ENCODE measurements around the gene CNTLN. TPM values are rescaled to one million over a fixed set of nuclear protein-coding genes. Genes with fewer than 3 reads are reported as not detected.

Gene CNTLN
- total RNA-seq, 1 experiment from 2014 or later = 15.0 TPM

DNA sequence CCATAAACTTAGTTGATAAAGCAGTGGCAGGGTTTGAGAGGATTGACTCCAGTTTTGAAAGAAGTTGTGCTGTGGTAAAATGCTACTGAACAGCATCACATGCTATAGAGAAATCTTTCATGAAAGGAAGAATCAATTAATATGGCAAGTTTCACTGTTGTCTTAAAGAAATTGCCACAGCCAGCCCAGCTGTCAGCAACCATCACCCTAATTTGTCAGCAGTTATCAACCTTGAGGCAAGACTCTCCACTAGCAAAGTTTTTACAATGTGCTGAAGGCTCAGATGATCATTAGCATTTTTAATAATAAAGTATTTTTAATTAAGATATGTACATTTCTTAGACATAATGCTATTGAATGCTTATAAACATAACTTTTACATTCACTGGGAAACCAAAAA, 343.0 kb downstream of the CNTLN start:
- Histone ChIP-seq H3K56ac (ENCODE audit: insufficient read length, low read depth, low read length) (no peak overlapping the region), H2BK15ac (ENCODE audit: low read depth, low read length) (no peak overlapping the region), H3K4me2 (ENCODE audit: insufficient read depth, insufficient read length, low read length) (no peak overlapping the region), H3K18ac (ENCODE audit: insufficient read length, low read depth, low read length) (no peak overlapping the region), H4K8ac (replicated peaks; ENCODE audit: insufficient read length, low read depth, low read length) (no peak overlapping the region), H2BK12ac (ENCODE audit: insufficient read length, low read depth, low read length) (no peak overlapping the region), H3K4ac (ENCODE audit: low read depth, low read length) (no peak overlapping the region), H3K79me1 (ENCODE audit: insufficient read depth, low read depth, low read length, poor library complexity, severe bottlenecking) (no peaks in the 10 kb centered on the region), H2BK120ac (ENCODE audit: low read depth, low read length, poor library complexity, severe bottlenecking) (no peak overlapping the region), H3K9ac (ENCODE audit: extremely low read depth, insufficient read length, low read length) (no peak overlapping the region), H3K23me2 (ENCODE audit: insufficient read length, low read depth, low read length, poor library complexity, severe bottlenecking) (no peaks in the 10 kb centered on the region), H3K4me1 (ENCODE audit: insufficient read depth, low read length) (no peaks in the 10 kb centered on the region; the same call in 1 of the 2 replicates), H3T11ph (ENCODE audit: low read length) (no peak overlapping the region), H4K91ac (ENCODE audit: insufficient read length, low read depth, low read length) (no peak overlapping the region), H2BK5ac (ENCODE audit: insufficient read length, low read length) (no peak overlapping the region), H3K27ac (ENCODE audit: insufficient read length, low read depth, low read length) (no peak overlapping the region), H2AK5ac (ENCODE audit: insufficient read length, low read length) (no peak overlapping the region), H3K79me2 (ENCODE audit: insufficient read depth, low read length) (no peaks in the 10 kb centered on the region), H3K14ac (ENCODE audit: insufficient read depth, low read length) (no peak overlapping the region), H3K9me3 (ENCODE audit: control insufficient read depth, low read depth, low read length) (no peaks in the 10 kb centered on the region), H3K23ac (ENCODE audit: insufficient read length, low read depth, low read length) (no peak overlapping the region), H4K20me1 (ENCODE audit: control insufficient read depth, insufficient read depth, insufficient read length) (no peaks in the 10 kb centered on the region), H2BK20ac (ENCODE audit: low read depth, low read length, poor library complexity, severe bottlenecking) (no peak overlapping the region), H4K5ac (ENCODE audit: insufficient read length, low read depth, low read length) (no peak overlapping the region), H3K27me3 (ENCODE audit: insufficient read depth, low read length) (no peaks in the 10 kb centered on the region), H2AFZ (ENCODE audit: low read length) (no peak overlapping the region)
- H3K4me3 Mint-ChIP-seq = no peak overlapping the region
- H3K27ac Mint-ChIP-seq = no peak overlapping the region; a peak in 1 of 7 replicates
- no peaks in the 10 kb centered on the region for H3K9me3 Mint-ChIP-seq
- no peaks in the 10 kb centered on the region for H3K4me1 Mint-ChIP-seq
- no peaks in the 10 kb centered on the region for H3K36me3 Mint-ChIP-seq (ENCODE audit: insufficient read depth in 1 of 3, low read depth in 3 of 3)
- no peaks in the 10 kb centered on the region for H3K27me3 Mint-ChIP-seq (ENCODE audit: low read depth)
- no peak for DNase-seq
- TF ChIP-seq, protein P1, sequence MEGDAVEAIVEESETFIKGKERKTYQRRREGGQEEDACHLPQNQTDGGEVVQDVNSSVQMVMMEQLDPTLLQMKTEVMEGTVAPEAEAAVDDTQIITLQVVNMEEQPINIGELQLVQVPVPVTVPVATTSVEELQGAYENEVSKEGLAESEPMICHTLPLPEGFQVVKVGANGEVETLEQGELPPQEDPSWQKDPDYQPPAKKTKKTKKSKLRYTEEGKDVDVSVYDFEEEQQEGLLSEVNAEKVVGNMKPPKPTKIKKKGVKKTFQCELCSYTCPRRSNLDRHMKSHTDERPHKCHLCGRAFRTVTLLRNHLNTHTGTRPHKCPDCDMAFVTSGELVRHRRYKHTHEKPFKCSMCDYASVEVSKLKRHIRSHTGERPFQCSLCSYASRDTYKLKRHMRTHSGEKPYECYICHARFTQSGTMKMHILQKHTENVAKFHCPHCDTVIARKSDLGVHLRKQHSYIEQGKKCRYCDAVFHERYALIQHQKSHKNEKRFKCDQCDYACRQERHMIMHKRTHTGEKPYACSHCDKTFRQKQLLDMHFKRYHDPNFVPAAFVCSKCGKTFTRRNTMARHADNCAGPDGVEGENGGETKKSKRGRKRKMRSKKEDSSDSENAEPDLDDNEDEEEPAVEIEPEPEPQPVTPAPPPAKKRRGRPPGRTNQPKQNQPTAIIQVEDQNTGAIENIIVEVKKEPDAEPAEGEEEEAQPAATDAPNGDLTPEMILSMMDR (conservative IDR thresholded peaks at IDR 0.05) = no peak
